ENCODE measurements around the gene GNAT3.
A peak's percentile ranks its signal among the peaks of the same experiment; 100 is the strongest.

The GNAT3 gene

DNA sequence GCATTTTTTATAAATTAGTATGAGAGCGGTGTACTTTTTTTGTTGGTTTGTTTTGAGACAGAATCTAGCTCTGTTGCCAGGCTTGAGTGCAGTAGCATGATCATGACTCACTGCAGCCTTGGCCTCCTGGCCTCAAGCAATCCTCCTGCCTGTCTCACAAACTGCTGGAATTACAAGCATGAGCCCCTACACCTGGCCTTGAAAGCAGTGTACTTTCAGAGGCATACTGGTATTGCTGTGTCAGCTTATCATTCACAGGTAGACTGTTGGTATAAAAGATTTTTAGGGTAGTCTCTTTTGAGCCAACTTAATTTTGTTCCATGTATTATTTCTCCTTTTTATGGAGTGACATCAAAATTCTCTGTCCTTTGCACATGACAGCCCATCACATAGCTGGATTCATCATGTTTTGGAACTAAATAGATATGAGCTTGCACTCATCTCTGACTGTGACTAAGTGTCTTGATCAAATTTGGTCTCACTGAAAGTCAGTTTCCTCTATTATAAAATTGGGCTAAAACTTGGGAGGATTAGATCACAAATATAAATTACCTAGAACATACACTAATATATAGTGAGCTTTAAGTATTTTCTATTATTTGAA, 12.4 kb downstream of the GNAT3 start:
- H3K9me3 ChIP-seq: no peaks in the 10 kb centered on the region
- no peaks in the 10 kb centered on the region for H3K4me1 ChIP-seq
- H3K4me3 ChIP-seq (ENCODE audit: low read depth, low read length): no peak overlapping the region
- H3K27me3 ChIP-seq: no peaks in the 10 kb centered on the region
- TF ChIP-seq, protein P1, sequence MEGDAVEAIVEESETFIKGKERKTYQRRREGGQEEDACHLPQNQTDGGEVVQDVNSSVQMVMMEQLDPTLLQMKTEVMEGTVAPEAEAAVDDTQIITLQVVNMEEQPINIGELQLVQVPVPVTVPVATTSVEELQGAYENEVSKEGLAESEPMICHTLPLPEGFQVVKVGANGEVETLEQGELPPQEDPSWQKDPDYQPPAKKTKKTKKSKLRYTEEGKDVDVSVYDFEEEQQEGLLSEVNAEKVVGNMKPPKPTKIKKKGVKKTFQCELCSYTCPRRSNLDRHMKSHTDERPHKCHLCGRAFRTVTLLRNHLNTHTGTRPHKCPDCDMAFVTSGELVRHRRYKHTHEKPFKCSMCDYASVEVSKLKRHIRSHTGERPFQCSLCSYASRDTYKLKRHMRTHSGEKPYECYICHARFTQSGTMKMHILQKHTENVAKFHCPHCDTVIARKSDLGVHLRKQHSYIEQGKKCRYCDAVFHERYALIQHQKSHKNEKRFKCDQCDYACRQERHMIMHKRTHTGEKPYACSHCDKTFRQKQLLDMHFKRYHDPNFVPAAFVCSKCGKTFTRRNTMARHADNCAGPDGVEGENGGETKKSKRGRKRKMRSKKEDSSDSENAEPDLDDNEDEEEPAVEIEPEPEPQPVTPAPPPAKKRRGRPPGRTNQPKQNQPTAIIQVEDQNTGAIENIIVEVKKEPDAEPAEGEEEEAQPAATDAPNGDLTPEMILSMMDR (IDR thresholded peaks at IDR 0.05; ENCODE audit: low read depth, low read length): no peak
- DNase-seq: peak; percentile 12
- H3K36me3 ChIP-seq: no peaks in the 10 kb centered on the region

DNA sequence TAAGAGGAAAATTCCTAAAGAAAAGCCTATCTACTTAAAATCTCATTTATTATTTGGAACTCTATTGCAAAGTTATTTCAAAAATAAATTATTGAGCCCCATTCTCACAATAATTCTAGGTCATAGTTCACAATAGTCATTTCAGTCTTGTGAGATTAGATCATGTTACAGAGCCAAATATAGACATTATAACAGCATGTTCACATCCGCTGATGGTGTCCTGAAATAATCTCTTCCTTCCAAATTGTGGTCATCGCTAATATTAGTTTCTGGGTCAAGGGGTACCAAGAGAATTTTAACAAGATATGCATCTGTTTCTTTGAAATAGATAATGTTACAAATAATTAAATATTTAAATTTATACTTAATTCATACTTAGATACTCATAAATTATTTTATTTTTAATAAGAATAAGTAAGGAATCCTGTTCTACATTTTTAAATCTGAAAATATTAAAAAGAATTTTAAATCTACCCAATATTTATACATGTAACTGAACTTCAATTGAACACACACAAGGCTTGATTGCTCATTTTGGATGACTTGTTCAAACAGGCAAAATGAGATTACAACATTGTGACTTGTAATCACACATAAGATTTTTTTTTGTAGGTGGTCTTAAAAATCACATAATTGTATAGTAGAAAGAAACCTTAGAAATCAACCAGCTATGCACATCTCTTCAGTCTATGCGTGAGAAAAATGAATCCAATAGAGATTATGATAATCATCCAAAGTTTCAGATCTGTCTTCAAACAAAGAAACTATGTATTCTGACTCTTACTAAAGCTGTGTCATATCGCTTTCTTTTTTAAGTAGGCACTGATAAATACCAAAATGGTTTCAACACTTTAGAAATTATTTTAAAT, 13.1 kb downstream of the GNAT3 start:
- DNase-seq: no peak
- TF ChIP-seq, protein P1 (IDR thresholded peaks at IDR 0.05; ENCODE audit: low read depth, low read length): no peak
- Histone ChIP-seq H3K36me3 (no peaks in the 10 kb centered on the region), H3K4me3 (ENCODE audit: low read depth, low read length) (no peak overlapping the region), H3K4me1 (no peaks in the 10 kb centered on the region), H3K27me3 (no peaks in the 10 kb centered on the region), H3K9me3 (no peaks in the 10 kb centered on the region)

DNA sequence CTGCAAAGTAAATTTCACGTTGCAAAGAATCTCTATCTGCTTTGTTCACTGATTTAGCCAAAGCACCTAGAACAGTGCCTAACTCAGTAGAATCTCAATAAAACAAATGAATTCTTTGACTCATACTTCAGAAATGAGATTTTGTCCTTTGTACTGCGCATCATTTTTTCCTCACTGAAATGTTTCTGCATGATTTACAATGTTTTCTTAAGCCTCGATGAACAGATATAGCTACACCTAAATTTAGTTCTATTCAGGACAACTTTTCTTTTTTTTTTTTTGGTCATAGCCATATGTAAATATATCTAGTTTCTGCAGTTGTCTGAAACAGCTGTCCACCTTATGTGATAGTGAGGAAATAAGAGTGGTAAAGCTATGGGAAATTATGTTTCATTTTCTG, 15.3 kb downstream of the GNAT3 start:
- no peaks in the 10 kb centered on the region for H3K4me1 ChIP-seq
- H3K9me3 ChIP-seq: no peaks in the 10 kb centered on the region
- TF ChIP-seq, protein P1 (IDR thresholded peaks at IDR 0.05; ENCODE audit: low read depth, low read length): no peak
- no peaks in the 10 kb centered on the region for H3K36me3 ChIP-seq
- no peak for DNase-seq
- H3K4me3 ChIP-seq (ENCODE audit: low read depth, low read length): no peak overlapping the region
- H3K27me3 ChIP-seq: no peaks in the 10 kb centered on the region

DNA sequence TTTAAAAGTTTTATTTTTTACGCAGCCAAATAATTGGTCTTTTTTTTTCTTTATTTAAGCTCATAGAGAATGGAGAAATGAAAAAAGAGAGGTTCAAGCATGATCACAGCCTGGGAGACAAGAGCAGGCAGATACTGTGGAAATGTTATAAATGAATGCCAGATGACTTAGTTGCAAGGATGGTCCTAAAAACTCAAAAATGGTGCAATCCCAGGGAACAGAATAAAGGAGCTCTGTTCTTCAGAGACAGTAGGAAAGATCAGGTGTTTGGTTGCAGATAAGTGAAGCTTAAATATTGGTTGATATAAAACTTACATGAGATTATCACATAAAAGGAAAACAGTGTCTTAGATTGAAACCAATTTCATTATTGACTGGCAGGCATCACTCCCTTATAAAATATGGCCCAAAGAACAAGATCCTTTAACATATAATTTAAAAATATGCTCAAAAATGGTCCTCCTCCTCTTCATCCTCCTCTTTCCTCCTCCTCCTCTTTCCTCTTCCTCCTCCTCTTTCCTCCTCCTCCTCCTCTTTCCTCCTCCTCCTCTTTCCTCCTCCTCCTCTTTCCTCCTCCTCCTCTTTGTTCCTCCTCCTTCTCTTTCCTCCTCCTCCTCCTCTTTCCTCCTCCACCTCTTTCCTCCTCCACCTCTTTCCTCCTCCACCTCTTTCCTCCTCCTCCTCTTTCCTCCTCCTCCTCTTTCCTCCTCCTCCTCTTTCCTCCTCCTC, 18.6 kb downstream of the GNAT3 start:
- no peaks in the 10 kb centered on the region for H3K4me1 ChIP-seq
- no peak for DNase-seq
- TF ChIP-seq, protein P1 (IDR thresholded peaks at IDR 0.05; ENCODE audit: low read depth, low read length): no peak
- H3K4me3 ChIP-seq (ENCODE audit: low read depth, low read length): no peak overlapping the region
- no peaks in the 10 kb centered on the region for H3K36me3 ChIP-seq
- H3K27me3 ChIP-seq: no peaks in the 10 kb centered on the region
- no peaks in the 10 kb centered on the region for H3K9me3 ChIP-seq

DNA sequence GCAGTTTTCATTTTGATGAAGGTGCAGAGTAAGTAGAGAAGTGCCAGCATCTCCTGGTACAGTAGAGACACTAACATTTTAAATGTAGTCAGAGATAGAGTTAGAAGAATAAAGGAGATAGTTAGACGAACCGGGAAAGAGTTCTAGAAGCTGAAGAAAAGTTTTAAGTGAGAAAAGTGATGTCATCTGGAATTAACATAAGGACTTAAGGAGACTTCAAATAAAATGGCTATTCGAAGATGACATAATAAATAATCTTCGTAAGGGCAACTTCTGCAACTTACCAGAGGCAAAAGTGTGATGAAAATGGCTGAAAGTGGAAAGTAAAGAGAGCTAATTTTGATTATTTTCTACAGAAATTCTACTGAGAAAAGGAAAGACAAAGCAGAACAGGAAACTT, 20.4 kb downstream of the GNAT3 start:
- no peak for DNase-seq
- H3K36me3 ChIP-seq: no peaks in the 10 kb centered on the region
- H3K9me3 ChIP-seq: no peaks in the 10 kb centered on the region
- no peaks in the 10 kb centered on the region for H3K4me1 ChIP-seq
- no peak overlapping the region for H3K4me3 ChIP-seq (ENCODE audit: low read depth, low read length)
- H3K27me3 ChIP-seq: no peaks in the 10 kb centered on the region
- TF ChIP-seq, protein P1 (IDR thresholded peaks at IDR 0.05; ENCODE audit: low read depth, low read length): no peak
